HG03045 (cell line): Measurements from ENCODE around the gene SPN.
A peak's percentile ranks its signal among the peaks of the same experiment; 100 is the strongest.
"Not testable (repeated sequence)": the region's sequence is repeated elsewhere in the genome, so short reads cannot be mapped to it uniquely, and the experiment has no call there.

Experiments
- ATAC-seq: cut with Tn5 transposase; IDR thresholded peaks from one replicate; pipeline ENCODE4 v1.9.1; 2021; ENCODE audit warnings: mild to moderate bottlenecking, moderate library complexity; ENCODE audit not compliant: unreplicated experiment

The SPN gene

GRCh38 chr16:29663016-29663806 is at the start of gene SPN:
Gene SPN (plus strand): TSS chr16:29663247. CDS start chr16:29663729, 482 bp downstream.
- no peak for ATAC-seq

GRCh38 chr16:29613307-29614057 is 49.6 kb upstream of the SPN start:
- peak; percentile 51 for ATAC-seq

- not testable (repeated sequence) for ATAC-seq
Observed at GRCh38 chr16:29614691-29615314, 48.2 kb upstream of the SPN start.

- ATAC-seq = not testable (repeated sequence)
Observed at GRCh38 chr16:29616127-29616526, 46.9 kb upstream of the SPN start.

- not testable (repeated sequence) for ATAC-seq
Observed at GRCh38 chr16:29620591-29620990, 42.5 kb upstream of the SPN start.

- not testable (repeated sequence) for ATAC-seq
Observed at GRCh38 chr16:29622738-29623137, 40.3 kb upstream of the SPN start.

GRCh38 chr16:29623253-29623652 is 39.8 kb upstream of the SPN start:
- ATAC-seq = not testable (repeated sequence)

- not testable (repeated sequence) for ATAC-seq
Observed at GRCh38 chr16:29625114-29625513, 37.9 kb upstream of the SPN start.

GRCh38 chr16:29626778-29627331 is 36.2 kb upstream of the SPN start:
- peak; percentile 51 for ATAC-seq

GRCh38 chr16:29627661-29628075 is 35.4 kb upstream of the SPN start:
- not testable (repeated sequence) for ATAC-seq

- ATAC-seq = not testable (repeated sequence)
Observed at GRCh38 chr16:29628707-29629106, 34.3 kb upstream of the SPN start.

GRCh38 chr16:29629318-29629717 is 33.7 kb upstream of the SPN start:
- not testable (repeated sequence) for ATAC-seq

GRCh38 chr16:29631658-29632057 is 31.4 kb upstream of the SPN start:
- not testable (repeated sequence) for ATAC-seq

- not testable (repeated sequence) for ATAC-seq
Observed at GRCh38 chr16:29635902-29636301, 27.1 kb upstream of the SPN start.

- not testable (repeated sequence) for ATAC-seq
Observed at GRCh38 chr16:29636368-29636767, 26.7 kb upstream of the SPN start.

GRCh38 chr16:29638751-29639150 is 24.3 kb upstream of the SPN start:
- not testable (repeated sequence) for ATAC-seq

GRCh38 chr16:29641561-29641960 is 21.5 kb upstream of the SPN start:
- no peak for ATAC-seq

GRCh38 chr16:29643596-29643995 is 19.5 kb upstream of the SPN start:
- no peak for ATAC-seq

- ATAC-seq = no peak
Observed at GRCh38 chr16:29644338-29644857, 18.6 kb upstream of the SPN start.

- no peak for ATAC-seq
Observed at GRCh38 chr16:29644973-29645693, 17.9 kb upstream of the SPN start.
